PFSK-1 (cell line): ENCODE data around the gene SFT2D1.

Experiments used
- FOXP2 ChIP-seq: optimal IDR thresholded peaks from 2 replicates; pipeline ENCODE3; 2011; ENCODE audit warnings: borderline replicate concordance, control low read depth, inconsistent platforms; ENCODE audit not compliant: insufficient read depth; ENCODE audit errors: extremely low read length, extremely low read depth
- POLR2AphosphoS5 ChIP-seq: IDR thresholded peaks from 2 replicates; pipeline ENCODE4 v1.6.1; 2012; ENCODE audit warnings: low read depth, mild to moderate bottlenecking, control low read depth, low read length, moderate library complexity
- REST ChIP-seq, 2 experiments: IDR thresholded peaks; 2 replicates each; pipeline versions ENCODE4 v1.6.1 to v1.8.0; 2011 to 2012; ENCODE audit warnings: low read depth in 2 of 2, low read length in 2 of 2, control low read depth in 1 of 2, inconsistent platforms in 1 of 2, mild to moderate bottlenecking in 1 of 2, moderate library complexity in 1 of 2; ENCODE audit not compliant: insufficient read depth in 1 of 2
- SIN3A ChIP-seq: IDR thresholded peaks from 2 replicates; pipeline ENCODE4 v1.6.1; 2012; ENCODE audit warnings: mild to moderate bottlenecking, low read length, moderate library complexity, borderline replicate concordance; ENCODE audit not compliant: insufficient read depth
- TAF1 ChIP-seq: IDR thresholded peaks from 2 replicates; pipeline ENCODE4 v1.6.1; 2012; ENCODE audit warnings: low read length, control low read depth, borderline replicate concordance; ENCODE audit not compliant: insufficient read depth

The SFT2D1 gene

DNA sequence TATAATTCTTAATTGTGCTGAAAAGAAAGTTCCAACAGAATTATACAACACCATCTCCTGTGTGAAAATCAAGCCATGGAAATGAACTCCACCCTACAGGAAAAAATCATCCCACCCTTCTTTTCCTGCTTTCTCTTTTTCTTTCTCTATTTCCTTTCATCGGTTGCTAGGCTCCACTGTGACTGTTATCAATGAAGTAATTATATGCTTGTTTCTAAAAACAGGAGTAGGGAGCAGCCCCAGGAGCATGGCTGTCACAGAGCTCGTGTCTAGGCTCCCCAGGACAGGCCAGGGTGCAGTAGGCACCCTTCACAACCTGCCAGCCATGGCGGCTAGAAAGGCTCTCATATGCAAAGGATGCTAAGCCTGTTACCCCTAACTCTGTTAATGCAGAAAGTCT is 27.4 kb upstream of the SFT2D1 start:
- no peak for TF ChIP-seq TAF1
- TF ChIP-seq REST (IDR thresholded peaks at IDR 0.05; ENCODE audit: insufficient read depth in 1 of 2, low read depth in 2 of 2, low read length in 2 of 2) = no peak
- no peak for TF ChIP-seq SIN3A
- TF ChIP-seq FOXP2 = no peak
- no peak for TF ChIP-seq POLR2AphosphoS5

DNA sequence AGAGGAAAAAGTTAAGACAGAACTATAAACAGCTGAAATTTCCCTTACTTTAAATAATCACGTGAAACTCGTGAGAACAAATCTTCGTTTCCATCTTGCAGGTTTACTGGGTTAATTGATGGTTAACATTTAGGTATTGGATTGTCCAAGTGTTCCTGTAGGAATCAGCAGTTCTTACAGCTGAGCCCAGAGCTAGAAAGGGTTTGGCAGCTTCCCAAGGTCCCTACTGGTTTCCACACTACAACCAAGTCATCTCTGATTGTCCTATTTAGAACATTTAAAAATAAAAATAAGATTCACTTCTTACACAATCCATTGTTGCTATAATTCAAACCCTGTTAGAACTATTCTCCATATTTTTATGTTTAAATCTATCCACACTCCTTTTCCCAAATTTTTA is 24.6 kb upstream of the SFT2D1 start:
- TF ChIP-seq FOXP2 (no peak), SIN3A (no peak), TAF1 (no peak), POLR2AphosphoS5 (no peak), REST (IDR thresholded peaks at IDR 0.05; ENCODE audit: insufficient read depth in 1 of 2, low read depth in 2 of 2, low read length in 2 of 2) (no peak)

DNA sequence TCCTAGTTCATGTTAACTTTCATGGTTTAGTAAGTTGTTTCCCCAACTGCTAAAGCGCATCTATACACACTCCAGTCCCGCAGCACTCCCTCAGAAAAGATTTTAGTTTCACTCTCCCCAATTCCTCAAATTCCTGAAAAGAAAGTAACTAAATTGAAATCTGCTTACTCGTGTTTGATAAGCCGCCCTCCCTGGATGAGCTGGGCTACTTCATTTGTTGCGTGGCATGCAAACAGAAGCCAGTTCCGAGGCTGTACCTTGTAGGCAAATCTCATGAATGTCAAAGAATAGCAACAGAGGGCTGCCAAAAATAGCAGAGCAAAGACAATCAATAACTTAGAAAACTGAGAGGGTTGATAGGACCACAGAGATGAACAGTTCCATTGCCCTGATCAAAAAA is 23.5 kb upstream of the SFT2D1 start:
- TF ChIP-seq REST (IDR thresholded peaks at IDR 0.05; ENCODE audit: insufficient read depth in 1 of 2, low read depth in 2 of 2, low read length in 2 of 2) = no peak
- no peak for TF ChIP-seq FOXP2
- no peak for TF ChIP-seq POLR2AphosphoS5
- TF ChIP-seq TAF1 = no peak
- TF ChIP-seq SIN3A = no peak

DNA sequence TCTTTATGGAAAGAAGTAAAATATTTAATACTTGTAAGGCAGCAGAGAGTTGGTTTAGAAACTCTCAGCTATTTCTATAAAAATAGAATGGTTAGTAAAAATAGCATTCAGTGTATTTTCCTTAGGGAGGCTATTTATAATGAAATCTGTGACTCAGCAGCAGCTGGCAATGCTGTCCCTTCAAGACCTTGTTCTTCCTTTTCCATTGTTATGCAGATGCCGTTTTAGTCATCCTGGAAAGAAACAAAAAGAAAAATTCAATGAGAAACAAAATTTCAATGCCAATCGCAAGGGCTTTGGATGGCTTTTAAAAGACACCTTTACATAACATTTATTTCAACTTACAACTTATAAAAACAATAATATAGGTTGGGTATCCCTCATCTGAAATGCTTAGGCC is 22.9 kb upstream of the SFT2D1 start:
- TF ChIP-seq SIN3A = no peak
- TF ChIP-seq FOXP2 = no peak
- TF ChIP-seq REST (IDR thresholded peaks at IDR 0.05; ENCODE audit: insufficient read depth in 1 of 2, low read depth in 2 of 2, low read length in 2 of 2) = no peak
- no peak for TF ChIP-seq POLR2AphosphoS5

GRCh38 chr6:166364456-166364855 is 22.1 kb upstream of the SFT2D1 start:
- TF ChIP-seq REST (IDR thresholded peaks at IDR 0.05; ENCODE audit: insufficient read depth in 1 of 2, low read depth in 2 of 2, low read length in 2 of 2) = no peak
- TF ChIP-seq TAF1 = no peak
- no peak for TF ChIP-seq POLR2AphosphoS5
- TF ChIP-seq FOXP2 = no peak
- TF ChIP-seq SIN3A = no peak
